HEK293 (cell line): Measurements from ENCODE around the gene ZSWIM6.
A peak's percentile ranks its signal among the peaks of the same experiment; 100 is the strongest.

Experiments
- CTCF ChIP-seq: fragments of 450-650 bp; formaldehyde crosslinking; IDR thresholded peaks from 2 replicates; pipeline ENCODE4 v1.5.1; 2016; ENCODE audit warnings: missing biosample characterization, missing genetic modification characterization
- HOXD13 ChIP-seq: sonication (generic); formaldehyde crosslinking; IDR thresholded peaks from 2 replicates; pipeline ENCODE4 v1.8.0; 2022; ENCODE audit warnings: missing genetic modification reagents, borderline replicate concordance
- KLF10 ChIP-seq: fragments of 450-650 bp; IDR thresholded peaks from 2 replicates; pipeline ENCODE4 v1.5.1; 2018; ENCODE audit warnings: missing biosample characterization, mild to moderate bottlenecking, missing genetic modification characterization
- PRDM1 ChIP-seq: fragments of 450-650 bp; formaldehyde crosslinking; IDR thresholded peaks from 2 replicates; pipeline ENCODE4; 2016; ENCODE audit warnings: missing biosample characterization, missing genetic modification characterization
- REST ChIP-seq: fragments of 450-650 bp; formaldehyde crosslinking; IDR thresholded peaks from 2 replicates; pipeline ENCODE4 v1.5.1; 2016; ENCODE audit warnings: missing biosample characterization, missing genetic modification characterization
- SETDB1 ChIP-seq: IDR thresholded peaks from one replicate; pipeline ENCODE4 v1.6.1; 2017; ENCODE audit warnings: mild to moderate bottlenecking, low read length, moderate library complexity, mixed read lengths; ENCODE audit not compliant: insufficient read length
- TRIM28 ChIP-seq: IDR thresholded peaks from 2 replicates; pipeline ENCODE4 v1.6.1; 2011; ENCODE audit warnings: low read length, control low read depth, borderline replicate concordance
- YY1 ChIP-seq: fragments of 450-650 bp; formaldehyde crosslinking; IDR thresholded peaks from 2 replicates; pipeline ENCODE4 v1.5.1; 2018; ENCODE audit warnings: missing biosample characterization, missing genetic modification characterization
- ZNF114 ChIP-seq: fragments of 450-650 bp; formaldehyde crosslinking; IDR thresholded peaks from 2 replicates; pipeline ENCODE4 v1.5.0; 2017; ENCODE audit warnings: missing biosample characterization, missing genetic modification characterization
- ZNF174 ChIP-seq: fragments of 450-650 bp; formaldehyde crosslinking; IDR thresholded peaks from 2 replicates; pipeline ENCODE4 v1.5.0; 2017; ENCODE audit warnings: missing biosample characterization, mild to moderate bottlenecking, missing genetic modification characterization
- ZNF19 ChIP-seq: fragments of 450-650 bp; formaldehyde crosslinking; IDR thresholded peaks from 2 replicates; pipeline ENCODE4; 2016; ENCODE audit warnings: missing biosample characterization, missing genetic modification characterization, low read depth
- ZNF239 ChIP-seq: fragments of 450-650 bp; formaldehyde crosslinking; IDR thresholded peaks from 2 replicates; pipeline ENCODE4 v1.5.1; 2016; ENCODE audit warnings: missing biosample characterization, missing genetic modification characterization
- ZNF24 ChIP-seq: fragments of 450-650 bp; formaldehyde crosslinking; IDR thresholded peaks from 2 replicates; pipeline ENCODE4 v1.5.1; 2016; ENCODE audit warnings: missing biosample characterization, missing genetic modification characterization
- ZNF404 ChIP-seq: fragments of 450-650 bp; formaldehyde crosslinking; IDR thresholded peaks from 2 replicates; pipeline ENCODE4 v1.5.1; 2017; ENCODE audit warnings: missing biosample characterization, missing genetic modification characterization
- ZNF416 ChIP-seq: fragments of 450-650 bp; formaldehyde crosslinking; IDR thresholded peaks from 2 replicates; pipeline ENCODE4 v1.5.1; 2016; ENCODE audit warnings: missing biosample characterization, missing genetic modification characterization
- ZNF48 ChIP-seq: fragments of 450-650 bp; formaldehyde crosslinking; IDR thresholded peaks from 2 replicates; pipeline ENCODE4 v1.5.1; 2016; ENCODE audit warnings: missing biosample characterization, missing genetic modification characterization
- ZNF514 ChIP-seq: fragments of 450-650 bp; formaldehyde crosslinking; IDR thresholded peaks from 2 replicates; pipeline ENCODE4 v1.5.1; 2016; ENCODE audit warnings: missing biosample characterization, missing genetic modification characterization
- ZNF585B ChIP-seq: fragments of 450-650 bp; formaldehyde crosslinking; IDR thresholded peaks from 2 replicates; pipeline ENCODE4 v1.5.1; 2016; ENCODE audit warnings: missing biosample characterization, missing genetic modification characterization
- ZNF610 ChIP-seq: fragments of 450-650 bp; formaldehyde crosslinking; IDR thresholded peaks from 2 replicates; pipeline ENCODE4 v1.5.1; 2016; ENCODE audit warnings: missing biosample characterization, missing genetic modification characterization, borderline replicate concordance
- ZNF654 ChIP-seq: fragments of 450-650 bp; formaldehyde crosslinking; IDR thresholded peaks from 2 replicates; pipeline ENCODE4 v1.5.1; 2016; ENCODE audit warnings: low read depth, missing biosample characterization, missing genetic modification characterization
- ZNF664 ChIP-seq: fragments of 450-650 bp; formaldehyde crosslinking; IDR thresholded peaks from 2 replicates; pipeline ENCODE4 v1.5.1; 2016; ENCODE audit warnings: missing biosample characterization, missing genetic modification characterization
- ZNF677 ChIP-seq: fragments of 450-650 bp; IDR thresholded peaks from 2 replicates; pipeline ENCODE4 v1.5.0; 2018; ENCODE audit warnings: missing biosample characterization, mild to moderate bottlenecking, missing genetic modification characterization, moderate library complexity
- ZNF777 ChIP-seq: fragments of 450-650 bp; formaldehyde crosslinking; IDR thresholded peaks from 2 replicates; pipeline ENCODE4 v1.5.1; 2017; ENCODE audit warnings: missing biosample characterization, missing genetic modification characterization, borderline replicate concordance
- ZNF785 ChIP-seq: fragments of 450-650 bp; formaldehyde crosslinking; IDR thresholded peaks from 2 replicates; pipeline ENCODE4 v1.5.1; 2016; ENCODE audit warnings: missing biosample characterization, missing genetic modification characterization
- ZNF791 ChIP-seq: fragments of 450-650 bp; formaldehyde crosslinking; IDR thresholded peaks from 2 replicates; pipeline ENCODE4 v1.5.1; 2016; ENCODE audit warnings: missing biosample characterization, missing genetic modification characterization
- ZNF830 ChIP-seq: fragments of 450-650 bp; IDR thresholded peaks from 2 replicates; pipeline ENCODE4 v1.5.0; 2018; ENCODE audit warnings: missing biosample characterization, missing genetic modification characterization, low read depth, mild to moderate bottlenecking, moderate library complexity
- TF ChIP-seq, protein P1 (sequence below): fragments of 450-650 bp; formaldehyde crosslinking; IDR thresholded peaks from 2 replicates; pipeline ENCODE4 v1.5.1; 2016; ENCODE audit warnings: missing biosample characterization, missing genetic modification characterization
- TF ChIP-seq, protein P2 (sequence below): fragments of 450-650 bp; formaldehyde crosslinking; IDR thresholded peaks from 2 replicates; pipeline ENCODE4 v1.5.1; 2016; ENCODE audit warnings: missing biosample characterization, missing genetic modification characterization
- TF ChIP-seq, protein P3 (sequence below): fragments of 450-650 bp; formaldehyde crosslinking; IDR thresholded peaks from 2 replicates; pipeline ENCODE4 v1.5.1; 2016; ENCODE audit warnings: missing biosample characterization, missing genetic modification characterization
- TF ChIP-seq, protein P4 (sequence below): fragments of 450-650 bp; formaldehyde crosslinking; IDR thresholded peaks from 2 replicates; pipeline ENCODE4 v1.5.1; 2016; ENCODE audit warnings: missing biosample characterization, missing genetic modification characterization

The ZSWIM6 gene

GRCh38 chr5:61332851-61333320, 828 bp downstream of the ZSWIM6 start (continued):
- TF ChIP-seq ZNF654 (no peak), HOXD13 (CRISPR knock-in tag) (no peak), ZNF416 (no peak), ZNF585B (tag by site-specific recombination) (no peak), ZNF610 (tag by site-specific recombination) (no peak), ZNF404 (tag by site-specific recombination) (no peak), ZNF664 (no peak), KLF10 (tag by site-specific recombination) (no peak), ZNF677 (no peak), ZNF19 (no peak), ZNF785 (tag by site-specific recombination) (no peak), ZNF48 (tag by site-specific recombination) (no peak), ZNF777 (tag by site-specific recombination) (no peak), TRIM28 (no peak), ZNF791 (tag by site-specific recombination) (no peak), ZNF24 (no peak), PRDM1 (tag by site-specific recombination) (no peak), ZNF514 (tag by site-specific recombination) (no peak), ZNF830 (tag by site-specific recombination) (no peak), YY1 (tag by site-specific recombination) (no peak), ZNF114 (no peak), ZNF239 (tag by site-specific recombination) (no peak), CTCF (tag by site-specific recombination) (no peak), REST (tag by site-specific recombination) (no peak), ZNF174 (tag by site-specific recombination) (no peak), SETDB1 (no peak)
- TF ChIP-seq, protein P1, sequence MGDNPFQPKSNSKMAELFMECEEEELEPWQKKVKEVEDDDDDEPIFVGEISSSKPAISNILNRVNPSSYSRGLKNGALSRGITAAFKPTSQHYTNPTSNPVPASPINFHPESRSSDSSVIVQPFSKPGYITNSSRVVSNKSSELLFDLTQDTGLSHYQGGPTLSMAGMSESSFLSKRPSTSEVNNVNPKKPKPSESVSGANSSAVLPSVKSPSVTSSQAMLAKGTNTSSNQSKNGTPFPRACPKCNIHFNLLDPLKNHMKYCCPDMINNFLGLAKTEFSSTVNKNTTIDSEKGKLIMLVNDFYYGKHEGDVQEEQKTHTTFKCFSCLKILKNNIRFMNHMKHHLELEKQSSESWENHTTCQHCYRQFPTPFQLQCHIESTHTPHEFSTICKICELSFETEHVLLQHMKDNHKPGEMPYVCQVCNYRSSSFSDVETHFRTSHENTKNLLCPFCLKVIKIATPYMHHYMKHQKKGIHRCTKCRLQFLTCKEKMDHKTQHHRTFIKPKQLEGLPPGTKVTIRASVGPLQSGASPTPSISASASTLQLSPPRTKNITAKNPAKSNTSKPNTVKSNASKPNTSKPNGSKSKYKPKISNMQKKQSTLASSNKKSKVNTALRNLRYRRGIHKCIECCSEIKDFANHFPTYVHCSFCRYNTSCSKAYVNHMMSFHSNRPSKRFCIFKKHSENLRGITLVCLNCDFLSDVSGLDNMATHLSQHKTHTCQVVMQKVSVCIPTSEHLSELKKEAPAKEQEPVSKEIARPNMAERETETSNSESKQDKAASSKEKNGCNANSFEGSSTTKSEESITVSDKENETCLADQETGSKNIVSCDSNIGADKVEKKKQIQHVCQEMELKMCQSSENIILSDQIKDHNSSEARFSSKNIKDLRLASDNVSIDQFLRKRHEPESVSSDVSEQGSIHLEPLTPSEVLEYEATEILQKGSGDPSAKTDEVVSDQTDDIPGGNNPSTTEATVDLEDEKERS (tag by site-specific recombination), result no peak
- TF ChIP-seq, protein P2, sequence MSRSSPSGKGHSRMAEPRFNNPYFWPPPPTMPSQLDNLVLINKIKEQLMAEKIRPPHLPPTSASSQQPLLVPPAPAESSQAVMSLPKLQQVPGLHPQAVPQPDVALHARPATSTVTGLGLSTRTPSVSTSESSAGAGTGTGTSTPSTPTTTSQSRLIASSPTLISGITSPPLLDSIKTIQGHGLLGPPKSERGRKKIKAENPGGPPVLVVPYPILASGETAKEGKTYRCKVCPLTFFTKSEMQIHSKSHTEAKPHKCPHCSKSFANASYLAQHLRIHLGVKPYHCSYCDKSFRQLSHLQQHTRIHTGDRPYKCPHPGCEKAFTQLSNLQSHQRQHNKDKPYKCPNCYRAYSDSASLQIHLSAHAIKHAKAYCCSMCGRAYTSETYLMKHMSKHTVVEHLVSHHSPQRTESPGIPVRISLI, result no peak
- TF ChIP-seq, protein P3, sequence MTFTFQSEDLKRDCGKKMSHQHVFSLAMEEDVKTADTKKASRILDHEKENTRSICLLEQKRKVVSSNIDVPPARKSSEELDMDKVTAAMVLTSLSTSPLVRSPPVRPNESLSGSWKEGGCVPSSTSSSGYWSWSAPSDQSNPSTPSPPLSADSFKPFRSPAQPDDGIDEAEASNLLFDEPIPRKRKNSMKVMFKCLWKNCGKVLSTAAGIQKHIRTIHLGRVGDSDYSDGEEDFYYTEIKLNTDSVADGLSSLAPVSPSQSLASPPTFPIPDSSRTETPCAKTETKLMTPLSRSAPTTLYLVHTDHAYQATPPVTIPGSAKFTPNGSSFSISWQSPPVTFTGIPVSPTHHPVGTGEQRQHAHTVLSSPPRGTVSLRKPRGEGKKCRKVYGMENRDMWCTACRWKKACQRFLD, result no peak
- TF ChIP-seq, protein P4, sequence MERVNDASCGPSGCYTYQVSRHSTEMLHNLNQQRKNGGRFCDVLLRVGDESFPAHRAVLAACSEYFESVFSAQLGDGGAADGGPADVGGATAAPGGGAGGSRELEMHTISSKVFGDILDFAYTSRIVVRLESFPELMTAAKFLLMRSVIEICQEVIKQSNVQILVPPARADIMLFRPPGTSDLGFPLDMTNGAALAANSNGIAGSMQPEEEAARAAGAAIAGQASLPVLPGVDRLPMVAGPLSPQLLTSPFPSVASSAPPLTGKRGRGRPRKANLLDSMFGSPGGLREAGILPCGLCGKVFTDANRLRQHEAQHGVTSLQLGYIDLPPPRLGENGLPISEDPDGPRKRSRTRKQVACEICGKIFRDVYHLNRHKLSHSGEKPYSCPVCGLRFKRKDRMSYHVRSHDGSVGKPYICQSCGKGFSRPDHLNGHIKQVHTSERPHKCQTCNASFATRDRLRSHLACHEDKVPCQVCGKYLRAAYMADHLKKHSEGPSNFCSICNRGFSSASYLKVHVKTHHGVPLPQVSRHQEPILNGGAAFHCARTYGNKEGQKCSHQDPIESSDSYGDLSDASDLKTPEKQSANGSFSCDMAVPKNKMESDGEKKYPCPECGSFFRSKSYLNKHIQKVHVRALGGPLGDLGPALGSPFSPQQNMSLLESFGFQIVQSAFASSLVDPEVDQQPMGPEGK (tag by site-specific recombination), result peak; percentile 85
